HepG2 (cell line): ENCODE measurements around the gene PRKN. TPM values are rescaled to one million over a fixed set of nuclear protein-coding genes. Genes with fewer than 3 reads are reported as not detected.

Source experiments
- ATAC-seq: fragments of 200-7000 bp; cut with Tn5 transposase; 3 replicates; pipeline ENCODE4 v1.9.1; 2020; ENCODE audit warnings: mild to moderate bottlenecking, moderate library complexity
- BruUV-seq: library from RNA; stranded (reverse); fragments of 400-500 nt; replicated peaks from 2 replicates; lab custom pipeline; 2021; lab: Mats Ljungman, UMichigan
- CTCF ChIA-PET: fragments of 300-600 bp; formaldehyde crosslinking; extraction: SDS; loops from one replicate; lab custom pipeline; 2021; ENCODE audit warnings: low total read pairs, inconsistent platforms, low intra/inter-chr PET ratio; lab: Yijun Ruan, JAX
- POLR2A ChIA-PET: fragments of 350-600 bp; sonication (Branson Sonifier 250); formaldehyde crosslinking; loops from one replicate; lab custom pipeline; 2020; ENCODE audit warnings: antibody characterized with exemption, inconsistent platforms; lab: Yijun Ruan, JAX
- DNase-seq: peaks from one replicate; pipeline ENCODE4 v3.0.0-alpha.2; 2015; ENCODE audit warnings: low spot score
- FAIRE-seq: peaks from 3 replicates; lab custom pipeline; 2011; peaks lifted over from hg19 to GRCh38; lab: Jason Lieb, UNC
- H2AFZ ChIP-seq: one replicate; pipeline ENCODE4 v1.6.1; 2011; ENCODE audit warnings: low read length, inconsistent platforms
- H3K27ac ChIP-seq: fragments of 300-600 bp; 3 replicates; pipeline ENCODE4 v1.8.0; 2011; ENCODE audit warnings: mixed run types, mild to moderate bottlenecking, mixed read lengths, low read length, inconsistent platforms; ENCODE audit not compliant: insufficient read depth; ENCODE audit errors: extremely low read length
- H3K27me3 ChIP-seq, 2 experiments: fragments of 200-600 bp in 1 of 2; 2 replicates in 1 of 2; 3 replicates in 1 of 2; pipeline versions ENCODE4 v1.6.0 to v1.8.0; 2011; ENCODE audit warnings: low read length in 2 of 2, mild to moderate bottlenecking in 2 of 2, moderate library complexity in 2 of 2, inconsistent platforms in 1 of 2; ENCODE audit not compliant: insufficient read depth in 2 of 2, control insufficient read depth in 1 of 2
- H3K36me3 ChIP-seq, 2 experiments: fragments of 200-600 bp in 1 of 2; replicated peaks in 1 of 2; 2 replicates in 1 of 2; 3 replicates in 1 of 2; pipeline versions ENCODE4 v1.5.1 to v1.8.0; 2011; ENCODE audit warnings: low read length in 2 of 2, inconsistent platforms in 1 of 2; ENCODE audit not compliant: insufficient read depth in 2 of 2, control insufficient read depth in 1 of 2
- H3K4me1 ChIP-seq: 2 replicates; pipeline ENCODE4 v1.5.1; 2012; ENCODE audit warnings: low read length, inconsistent platforms; ENCODE audit not compliant: insufficient read depth
- H3K4me2 ChIP-seq: 2 replicates; pipeline ENCODE4 v1.6.0; 2011; ENCODE audit warnings: low read depth, low read length, inconsistent platforms
- H3K4me3 ChIP-seq, 3 experiments: fragments of 200-600 bp in 1 of 3; sonication (generic), shearing (Covaris generic) in 1 of 3; replicated peaks in 1 of 3; 2 replicates each; pipeline ENCODE4 v1.5.1; 2011 to 2016; ENCODE audit warnings: low read length in 3 of 3, inconsistent platforms in 2 of 3, low read depth in 2 of 3, mild to moderate bottlenecking in 2 of 3, control low read depth in 1 of 3, mixed read lengths in 1 of 3; ENCODE audit not compliant: insufficient read depth in 1 of 3
- H3K79me2 ChIP-seq: one replicate; pipeline ENCODE4 v1.6.1; 2011; ENCODE audit warnings: low read length, inconsistent platforms; ENCODE audit not compliant: insufficient read depth
- H3K9ac ChIP-seq: 2 replicates; pipeline ENCODE4 v1.6.0; 2011; ENCODE audit warnings: mild to moderate bottlenecking, low read depth, low read length, inconsistent platforms; ENCODE audit not compliant: insufficient read depth
- H3K9me3 ChIP-seq: 2 replicates; pipeline ENCODE4 v1.5.1; 2012; ENCODE audit warnings: mild to moderate bottlenecking, low read length
- H4K20me1 ChIP-seq: 2 replicates; pipeline ENCODE4 v1.6.0; 2011; ENCODE audit warnings: inconsistent platforms, mild to moderate bottlenecking, low read length, moderate library complexity; ENCODE audit not compliant: insufficient read depth
- AGO1 ChIP-seq: fragments of 200-400 bp; formaldehyde crosslinking; IDR thresholded peaks from 2 replicates; pipeline ENCODE4 v1.6.1; 2017; ENCODE audit warnings: mild to moderate bottlenecking, low read depth, low read length, moderate library complexity; ENCODE audit not compliant: poor library complexity, severe bottlenecking
- EHMT2 ChIP-seq: fragments of 200-600 bp; sonication (generic); IDR thresholded peaks from 2 replicates; pipeline ENCODE4 v1.7.0; 2017; ENCODE audit warnings: antibody characterized with exemption, low read depth, low read length, borderline replicate concordance
- FOXP1 ChIP-seq, 2 experiments: fragments of 450-650 bp in 1 of 2; IDR thresholded peaks; 2 replicates each; pipeline ENCODE4 v1.6.1; 2017 to 2018; ENCODE audit warnings: antibody characterized with exemption in 1 of 2
- HNRNPUL1 ChIP-seq: fragments of 200-400 bp; formaldehyde crosslinking; IDR thresholded peaks from 2 replicates; pipeline ENCODE4 v1.6.1; 2017; ENCODE audit warnings: low read depth, mild to moderate bottlenecking, low read length, moderate library complexity
- TBX2 ChIP-seq: sonication (generic); formaldehyde crosslinking; IDR thresholded peaks from 2 replicates; pipeline ENCODE4 v1.5.0; 2020; ENCODE audit warnings: missing genetic modification reagents, mild to moderate bottlenecking, borderline replicate concordance
- ZNF251 ChIP-seq: sonication (generic); formaldehyde crosslinking; IDR thresholded peaks from 2 replicates; pipeline ENCODE4 v1.9.0; 2021; ENCODE audit warnings: mild to moderate bottlenecking, missing genetic modification reagents
- ZNF615 ChIP-seq: sonication (generic); formaldehyde crosslinking; IDR thresholded peaks from 2 replicates; pipeline ENCODE4 v1.5.0; 2020; ENCODE audit warnings: mild to moderate bottlenecking, missing genetic modification reagents, borderline replicate concordance
- ZNF883 ChIP-seq: sonication (generic); formaldehyde crosslinking; IDR thresholded peaks from 2 replicates; pipeline ENCODE4 v1.5.1; 2020; ENCODE audit warnings: mild to moderate bottlenecking, missing genetic modification reagents; ENCODE audit errors: not compliant biosample characterization
- WGBS: methylation state at CpG from one replicate; pipeline ENCODE4 v1.1.6; 2017; ENCODE audit warnings: low lambda C conversion rate; 5-methylcytosine and 5-hydroxymethylcytosine counted together
- in situ Hi-C: cut with HindIII; loops from 2 replicates; pipeline ENCODE4 v1.10.0; 2017; ENCODE audit warnings: low pct_unique_long_range_greater_than_20kb; ENCODE audit not compliant: extremely low pct_ligation_motif_present
- intact Hi-C: fragments of 100-400 bp; cut with micrococcal nuclease; formaldehyde crosslinking; loops from one replicate; pipeline ENCODE4 v1.10.0; 2022; ENCODE audit not compliant: unreplicated experiment
- polyA plus RNA-seq, 8 experiments: library from polyadenylated mRNA; depleted of rRNA in 3 of 8; stranded (reverse) in 7 of 8; unstranded in 1 of 8; fragments of >200 nt; fragmentation: Illumina TruSeq in 4 of 8; extraction: Trizol in 4 of 8; gene quantifications; 2 replicates each; pipeline versions ENCODE4 v1.2.1 to v1.2.3, GENCODE V29; 2011 to 2016; ENCODE audit warnings: low read depth in 4 of 8, missing spikeins in 1 of 8, mixed read lengths in 1 of 8; ENCODE audit not compliant: insufficient read depth in 1 of 8
- total RNA-seq, 5 experiments: library from RNA; depleted of rRNA; stranded (reverse); fragments of >200 nt; fragmentation: Illumina TruSeq; extraction: Trizol; gene quantifications; 2 replicates each; pipeline ENCODE4 v1.2.3, GENCODE V29; 2016; ENCODE audit warnings: low read depth in 1 of 5
- TF ChIP-seq, protein P1 (sequence below), 2 experiments: IDR thresholded peaks; 2 replicates each; pipeline ENCODE4 v1.6.1; 2011 to 2012; ENCODE audit warnings: low read length in 2 of 2, borderline replicate concordance in 1 of 2, low read depth in 1 of 2, mild to moderate bottlenecking in 1 of 2, moderate library complexity in 1 of 2

PRKN gene
- total and polyA plus RNA-seq, 2 of the 13 experiments (the other 11 are each of a cell fraction or from before 2014, with no cell fraction given), result 0.31 to 0.44 TPM

DNA sequence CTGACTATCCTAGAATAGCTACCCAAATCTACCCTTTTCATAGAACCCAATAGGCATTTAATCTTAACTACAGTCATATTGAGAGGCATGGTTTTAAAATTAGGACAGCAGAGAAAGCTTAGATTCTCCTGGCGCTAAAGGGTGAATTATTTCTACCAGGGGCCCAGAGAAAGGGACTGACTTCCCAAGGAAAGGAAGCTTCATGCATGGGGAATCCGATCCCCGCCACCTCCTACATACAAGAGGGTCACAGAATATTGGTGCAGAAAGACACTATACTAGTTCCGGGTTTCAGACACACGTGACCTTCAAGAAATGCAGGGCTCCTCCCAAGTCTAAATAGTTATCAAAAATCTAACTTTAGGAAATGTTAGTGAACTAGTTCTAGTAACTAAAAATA lies 130.9 kb downstream of the PRKN start:
- Histone ChIP-seq H3K9ac (no peak overlapping the region), H4K20me1 (no peaks in the 10 kb centered on the region), H3K4me1 (no peaks in the 10 kb centered on the region), H3K27ac (no peak overlapping the region), H3K9me3 (no peaks in the 10 kb centered on the region), H2AFZ (no peak overlapping the region), H3K4me3 (no peak overlapping the region), H3K36me3 (no peaks in the 10 kb centered on the region), H3K79me2 (no peaks in the 10 kb centered on the region), H3K27me3 (no peaks in the 10 kb centered on the region), H3K4me2 (no peak overlapping the region)
- ChIA-PET CTCF (no interaction called here), POLR2A (no interaction called here)
- TF ChIP-seq ZNF251, result no peak
- no peak for TF ChIP-seq FOXP1 (IDR thresholded peaks at IDR 0.05)
- no peak for TF ChIP-seq FOXP1 (CRISPR knock-in tag; IDR thresholded peaks at IDR 0.05)
- TF ChIP-seq ZNF615 (CRISPR knock-in tag), result no peak
- no peak for TF ChIP-seq ZNF883 (CRISPR knock-in tag)
- TF ChIP-seq HNRNPUL1, result no peak
- TF ChIP-seq EHMT2, result no peak
- TF ChIP-seq, protein P1, sequence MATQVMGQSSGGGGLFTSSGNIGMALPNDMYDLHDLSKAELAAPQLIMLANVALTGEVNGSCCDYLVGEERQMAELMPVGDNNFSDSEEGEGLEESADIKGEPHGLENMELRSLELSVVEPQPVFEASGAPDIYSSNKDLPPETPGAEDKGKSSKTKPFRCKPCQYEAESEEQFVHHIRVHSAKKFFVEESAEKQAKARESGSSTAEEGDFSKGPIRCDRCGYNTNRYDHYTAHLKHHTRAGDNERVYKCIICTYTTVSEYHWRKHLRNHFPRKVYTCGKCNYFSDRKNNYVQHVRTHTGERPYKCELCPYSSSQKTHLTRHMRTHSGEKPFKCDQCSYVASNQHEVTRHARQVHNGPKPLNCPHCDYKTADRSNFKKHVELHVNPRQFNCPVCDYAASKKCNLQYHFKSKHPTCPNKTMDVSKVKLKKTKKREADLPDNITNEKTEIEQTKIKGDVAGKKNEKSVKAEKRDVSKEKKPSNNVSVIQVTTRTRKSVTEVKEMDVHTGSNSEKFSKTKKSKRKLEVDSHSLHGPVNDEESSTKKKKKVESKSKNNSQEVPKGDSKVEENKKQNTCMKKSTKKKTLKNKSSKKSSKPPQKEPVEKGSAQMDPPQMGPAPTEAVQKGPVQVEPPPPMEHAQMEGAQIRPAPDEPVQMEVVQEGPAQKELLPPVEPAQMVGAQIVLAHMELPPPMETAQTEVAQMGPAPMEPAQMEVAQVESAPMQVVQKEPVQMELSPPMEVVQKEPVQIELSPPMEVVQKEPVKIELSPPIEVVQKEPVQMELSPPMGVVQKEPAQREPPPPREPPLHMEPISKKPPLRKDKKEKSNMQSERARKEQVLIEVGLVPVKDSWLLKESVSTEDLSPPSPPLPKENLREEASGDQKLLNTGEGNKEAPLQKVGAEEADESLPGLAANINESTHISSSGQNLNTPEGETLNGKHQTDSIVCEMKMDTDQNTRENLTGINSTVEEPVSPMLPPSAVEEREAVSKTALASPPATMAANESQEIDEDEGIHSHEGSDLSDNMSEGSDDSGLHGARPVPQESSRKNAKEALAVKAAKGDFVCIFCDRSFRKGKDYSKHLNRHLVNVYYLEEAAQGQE (IDR thresholded peaks at IDR 0.05; ENCODE audit: borderline replicate concordance in 1 of 2, low read depth in 1 of 2, low read length in 2 of 2), result no peak
- TF ChIP-seq AGO1, result no peak
- no peak for TF ChIP-seq TBX2 (CRISPR knock-in tag)
- WGBS, result 53% methylated on average over 5 of the region's 5 CpGs
- in situ Hi-C loops, result no loop called here
- BruUV-seq, result no TSS peak
- DNase-seq (no peak), ATAC-seq (no peak), FAIRE-seq (no peak)
- intact Hi-C loops, result no loop called here
